ENCODE results near the gene ZNF225.
A peak's percentile ranks its signal among the peaks of the same experiment; 100 is the strongest.
"Not testable (repeated sequence)": the region's sequence is repeated elsewhere in the genome, so short reads cannot be mapped to it uniquely, and the experiment has no call there.

ZNF225 gene

GRCh38 chr19:44113138-44113783 is at the start of gene ZNF225:
Gene ZNF225, plus strand, starts transcription at chr19:44113399. Its CDS starts 2,429 bp downstream, at chr19:44115828.
- peak; percentile 99 for DNase-seq (ENCODE audit: low read depth)

DNA sequence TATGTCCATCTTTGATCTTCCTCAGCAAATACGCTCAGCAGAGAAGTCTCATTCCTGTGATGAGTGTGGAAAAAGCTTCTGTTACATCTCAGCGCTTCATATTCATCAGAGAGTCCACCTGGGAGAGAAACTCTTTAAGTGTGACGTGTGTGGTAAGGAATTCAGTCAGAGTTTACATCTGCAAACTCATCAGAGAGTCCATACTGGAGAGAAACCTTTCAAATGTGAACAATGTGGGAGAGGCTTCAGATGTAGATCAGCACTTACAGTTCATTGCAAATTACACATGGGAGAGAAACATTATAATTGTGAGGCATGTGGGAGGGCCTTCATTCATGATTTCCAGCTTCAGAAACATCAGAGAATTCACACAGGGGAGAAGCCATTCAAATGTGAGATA is 46.9 kb upstream of the ZNF225 start:
- DNase-seq (ENCODE audit: low read depth) = no peak

DNA sequence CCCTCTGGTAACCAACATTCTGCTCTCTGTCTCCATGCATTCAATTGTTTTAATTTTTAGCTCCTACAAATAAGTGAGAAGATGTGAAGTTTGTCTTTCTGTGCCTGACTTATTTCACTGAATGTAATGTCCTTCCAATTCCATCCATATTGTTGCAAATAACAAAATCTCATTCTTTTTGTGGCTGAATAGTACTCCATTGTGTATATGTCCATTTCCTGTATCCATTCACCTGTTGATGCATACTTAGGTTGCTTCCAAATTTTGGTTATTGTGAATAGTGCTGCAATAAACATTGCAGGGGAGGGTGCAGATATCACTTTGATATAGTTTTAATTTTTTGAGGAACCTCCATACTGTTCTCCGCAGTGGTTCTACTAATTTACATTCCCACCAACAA is 43.8 kb upstream of the ZNF225 start:
- DNase-seq (ENCODE audit: low read depth) = no peak

DNA sequence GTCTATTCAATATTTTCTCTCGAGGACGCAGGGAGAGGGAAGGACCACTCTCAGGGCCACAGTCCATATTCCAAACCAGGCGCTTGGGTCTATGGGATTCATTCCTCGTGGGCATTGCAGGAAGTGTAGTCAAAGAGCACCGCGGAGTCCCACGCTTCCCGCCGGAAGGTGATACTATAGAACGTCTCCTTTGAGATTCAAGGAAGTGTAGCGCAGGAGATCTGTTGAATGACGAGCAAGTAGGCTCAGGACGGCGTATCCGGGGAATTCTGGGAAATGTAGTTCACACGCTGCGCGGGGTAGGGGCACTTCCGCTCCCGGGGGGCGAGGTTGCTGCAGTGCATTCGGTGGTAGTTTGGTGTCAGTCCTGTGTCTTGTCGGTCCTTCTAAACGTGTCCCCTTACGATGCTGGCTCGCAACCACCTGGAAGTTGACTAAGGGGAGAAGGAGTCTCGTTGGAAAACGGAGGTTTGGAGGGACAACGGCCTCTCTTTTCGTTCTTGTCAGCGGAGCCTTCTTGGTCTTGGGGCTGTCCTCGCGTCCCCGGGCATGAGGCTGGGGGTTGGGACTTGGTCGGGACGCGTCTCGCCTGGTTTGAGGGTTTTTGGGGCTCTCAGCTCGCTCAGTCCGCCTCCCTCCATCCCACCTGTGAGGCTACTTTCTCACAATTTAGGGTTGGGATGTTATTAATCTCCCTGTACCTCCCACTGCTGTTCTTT is 41.2 kb upstream of the ZNF225 start, which contains the start of gene ZNF284:
Gene ZNF284 (plus strand): TSS at position 336 of the 719 bp plus-strand sequence. CDS start 4,231 bp downstream, outside the sequence.
- peak; percentile 89 for DNase-seq (ENCODE audit: low read depth)

- DNase-seq (ENCODE audit: low read depth) = peak; percentile 8
Observed at GRCh38 chr19:44072543-44073401, 40.4 kb upstream of the ZNF225 start.

GRCh38 chr19:44076325-44076724 is 36.9 kb upstream of the ZNF225 start:
- DNase-seq (ENCODE audit: low read depth) = no peak

DNA sequence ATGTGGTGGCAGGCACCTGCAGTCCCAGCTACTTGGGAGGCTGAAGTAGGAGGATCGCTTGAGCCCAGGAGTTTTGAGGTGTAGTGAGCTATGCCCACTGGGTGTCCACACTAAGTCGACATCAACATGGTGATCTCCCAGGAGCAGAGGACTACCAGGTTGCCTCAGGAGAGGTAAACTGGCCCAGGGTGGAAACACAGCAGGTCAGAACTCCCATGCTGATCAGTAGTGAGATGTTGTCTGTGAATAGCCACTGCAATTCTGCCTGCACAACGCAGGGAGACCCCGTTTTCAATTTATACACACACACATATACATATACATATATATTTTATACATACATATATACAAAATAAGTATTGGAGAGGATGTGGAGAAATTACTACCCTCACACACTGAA is 21.1 kb upstream of the ZNF225 start:
- no peak for DNase-seq (ENCODE audit: low read depth)

DNA sequence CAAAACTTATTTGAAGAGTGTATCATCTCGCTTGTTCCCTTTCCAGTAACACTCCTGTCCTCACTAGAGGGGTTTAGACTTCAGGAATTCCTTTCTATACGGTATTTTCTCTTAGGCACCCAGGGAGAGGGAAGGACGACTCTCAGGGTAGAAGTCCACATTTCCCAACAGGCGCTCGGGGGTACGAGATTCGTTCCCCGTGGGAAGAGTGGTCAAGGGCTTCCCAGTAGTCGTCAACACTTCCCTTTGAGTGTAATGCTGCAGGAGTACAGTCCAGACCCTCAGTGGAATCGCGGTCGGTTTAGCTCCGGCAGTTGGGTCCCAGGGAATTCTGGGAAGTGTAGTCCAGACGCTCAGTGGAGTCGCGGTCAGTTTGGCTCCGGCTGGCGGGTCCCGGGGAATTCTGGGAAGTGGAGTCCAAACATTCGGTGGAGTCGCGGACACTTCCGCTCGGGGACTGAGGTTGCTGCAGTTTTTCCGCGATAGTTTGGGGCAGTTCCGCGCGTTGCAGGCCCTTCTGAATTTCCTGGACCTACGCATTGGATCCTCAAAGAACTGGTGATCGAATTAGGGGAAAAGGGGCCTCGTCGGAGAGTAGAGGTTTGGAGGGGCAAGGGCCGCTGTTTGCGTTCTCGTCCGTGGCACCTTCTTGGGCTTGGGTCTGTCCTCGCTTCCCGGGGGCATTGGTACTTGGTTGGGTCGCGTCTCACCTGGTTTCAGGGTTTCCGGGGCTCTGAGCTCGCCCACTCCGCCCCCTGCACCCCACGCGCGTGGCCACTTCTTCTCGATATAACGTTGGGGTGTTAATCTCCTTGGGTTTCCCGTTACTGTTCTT is 19.1 kb upstream of the ZNF225 start, which contains the start of gene ZNF224:
Gene ZNF224 (plus strand): TSS at position 431 of the 835 bp plus-strand sequence. CDS start 3,513 bp downstream, outside the sequence.
- peak; percentile 92 for DNase-seq (ENCODE audit: low read depth)

GRCh38 chr19:44107751-44108150 is 5.4 kb upstream of the ZNF225 start:
- no peak for DNase-seq (ENCODE audit: low read depth)

DNA sequence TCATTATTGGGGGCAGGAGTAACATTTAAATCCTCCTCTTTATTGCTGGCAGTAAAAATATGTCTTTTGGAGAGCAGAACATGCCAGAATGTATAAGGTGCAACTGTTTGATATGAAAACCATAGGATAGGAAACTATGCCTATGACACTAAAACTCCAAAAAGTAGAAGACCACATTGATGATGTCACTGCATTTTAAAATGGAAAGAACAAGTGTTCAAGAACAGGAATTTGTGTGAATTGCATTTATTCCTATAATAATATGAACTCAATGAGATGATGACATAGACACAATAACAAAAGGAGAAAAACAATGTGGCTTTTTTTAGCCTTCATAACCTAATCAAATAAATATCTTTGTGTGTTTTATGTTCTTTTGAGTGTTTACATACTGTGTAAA is 3.7 kb upstream of the ZNF225 start:
- DNase-seq (ENCODE audit: low read depth) = no peak

DNA sequence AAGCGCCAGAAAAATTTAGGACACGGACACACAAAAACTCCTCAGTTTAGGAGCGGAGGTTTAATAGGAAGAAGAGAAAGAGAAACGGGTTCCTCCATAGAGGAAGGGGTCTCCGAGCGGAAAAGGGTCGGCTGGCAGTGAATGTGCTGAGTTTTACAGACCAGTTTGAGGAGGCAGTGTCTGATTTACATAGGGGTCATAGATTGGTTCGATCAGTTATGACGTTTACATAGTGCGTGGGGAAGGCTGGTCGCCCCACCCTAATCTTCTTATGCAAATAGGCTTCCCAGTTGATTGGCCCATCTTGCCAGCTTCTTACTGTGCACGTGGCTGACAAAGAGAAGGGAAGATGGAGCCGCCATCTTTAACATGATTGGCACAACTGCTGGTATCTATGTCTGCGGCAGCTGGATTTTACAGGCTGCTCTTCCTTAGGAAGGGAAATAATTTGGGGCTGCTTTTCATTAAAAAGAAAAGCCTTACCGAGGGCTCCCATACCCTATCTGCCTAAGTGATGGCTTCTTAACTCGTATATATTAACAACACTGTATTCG is 1.2 kb upstream of the ZNF225 start:
- peak; percentile 97 for DNase-seq (ENCODE audit: low read depth)

GRCh38 chr19:44112802-44113137 is 429 bp upstream of the ZNF225 start:
- DNase-seq (ENCODE audit: low read depth) = no peak

DNA sequence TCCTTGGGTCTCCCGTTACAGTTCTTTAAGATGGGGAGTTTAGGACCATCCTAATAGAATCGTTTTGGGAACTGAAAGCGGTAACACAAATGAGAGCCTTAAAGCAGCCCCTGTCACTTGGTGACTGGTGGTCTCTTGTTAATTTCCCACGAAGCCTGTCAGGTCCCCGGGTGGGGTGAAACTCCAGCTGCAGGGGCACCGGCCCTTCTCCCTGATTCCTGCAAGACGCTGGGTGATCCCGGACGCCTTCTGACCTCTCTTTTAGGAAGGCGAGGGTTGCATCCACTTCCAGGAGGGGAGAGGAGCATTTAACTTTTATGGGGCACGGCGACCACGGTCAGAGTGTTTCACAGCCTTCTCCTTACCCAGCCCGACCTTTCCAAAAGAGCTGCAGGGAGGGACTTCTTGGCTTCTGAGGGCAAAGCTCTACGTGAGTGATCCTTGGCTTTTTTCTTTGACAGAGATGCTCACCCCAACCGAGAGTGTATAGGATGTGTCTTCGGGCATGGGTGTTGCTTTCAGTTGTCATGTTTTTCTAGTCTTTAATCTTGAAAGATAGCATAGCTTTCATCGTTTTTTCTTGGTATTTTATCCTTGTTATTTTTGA is 688 bp downstream of the ZNF225 start:
- DNase-seq (ENCODE audit: low read depth) = no peak

DNA sequence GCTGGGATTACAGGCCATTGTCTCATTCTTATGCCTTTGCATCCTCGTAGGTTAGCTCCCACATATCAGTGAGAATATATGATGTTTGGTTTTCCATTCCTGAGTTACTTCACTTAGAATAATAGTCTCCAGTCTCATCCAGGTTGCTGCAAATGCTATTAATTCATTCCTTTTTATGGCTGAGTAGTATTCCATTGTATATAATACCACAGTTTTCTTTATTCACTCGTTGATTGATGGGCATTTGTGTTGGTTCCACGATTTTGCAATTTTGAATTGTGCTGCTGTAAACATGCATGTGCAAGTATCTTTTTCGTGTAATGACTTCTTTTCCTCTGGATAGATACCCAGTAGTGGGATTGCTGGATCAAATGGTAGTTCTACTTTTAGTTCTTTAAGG is 8.0 kb downstream of the ZNF225 start:
- DNase-seq (ENCODE audit: low read depth) = not testable (repeated sequence)

- DNase-seq (ENCODE audit: low read depth) = no peak
Observed at GRCh38 chr19:44131955-44132354, 18.8 kb downstream of the ZNF225 start.

DNA sequence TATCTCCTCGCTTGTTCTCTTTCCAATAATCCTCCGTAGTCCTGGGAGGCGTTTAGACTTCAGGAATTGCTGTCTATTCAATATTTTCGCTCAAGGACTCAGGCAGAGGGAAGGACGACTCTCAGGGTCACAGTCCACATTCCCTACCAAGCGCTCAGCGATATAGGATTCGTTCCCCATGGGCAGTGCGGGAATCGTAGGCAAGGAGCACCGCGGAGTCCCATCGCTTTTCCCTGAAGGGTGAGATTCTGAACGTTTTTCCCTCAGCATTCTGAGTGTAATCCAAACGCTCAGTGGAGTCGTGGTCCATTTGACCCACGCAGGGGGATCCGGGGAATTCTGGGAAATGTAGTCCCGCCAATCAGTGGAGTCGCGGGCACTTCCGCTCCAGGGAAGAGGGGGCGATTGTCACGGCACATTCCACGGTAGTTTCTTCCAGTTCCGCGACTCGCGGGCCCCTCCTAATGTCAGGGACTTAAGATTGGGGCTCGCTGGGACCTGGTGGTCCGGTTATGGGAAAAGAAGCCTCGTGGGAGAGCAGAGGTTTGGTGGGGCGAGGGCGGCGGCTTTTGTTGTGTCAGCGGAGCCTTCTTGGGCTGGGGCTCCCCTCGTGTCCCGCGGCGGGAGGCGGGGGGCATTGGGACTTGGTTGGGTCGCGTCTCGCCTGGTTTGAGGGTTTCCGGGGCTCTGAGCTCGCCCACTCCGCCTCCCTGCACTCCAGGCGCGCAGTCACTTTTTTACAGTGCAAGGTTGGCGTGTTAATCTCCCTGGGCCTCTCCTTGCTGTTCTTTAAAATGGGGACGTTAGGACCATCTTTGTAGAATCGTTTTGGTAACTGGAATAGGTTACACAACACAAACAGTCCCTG is 28.2 kb downstream of the ZNF225 start, which contains the start of gene ZNF234:
Gene ZNF234 (plus strand): TSS at position 364 of the 868 bp plus-strand sequence. CDS start 3,079 bp downstream, outside the sequence.
- DNase-seq (ENCODE audit: low read depth) = peak; percentile 82

DNA sequence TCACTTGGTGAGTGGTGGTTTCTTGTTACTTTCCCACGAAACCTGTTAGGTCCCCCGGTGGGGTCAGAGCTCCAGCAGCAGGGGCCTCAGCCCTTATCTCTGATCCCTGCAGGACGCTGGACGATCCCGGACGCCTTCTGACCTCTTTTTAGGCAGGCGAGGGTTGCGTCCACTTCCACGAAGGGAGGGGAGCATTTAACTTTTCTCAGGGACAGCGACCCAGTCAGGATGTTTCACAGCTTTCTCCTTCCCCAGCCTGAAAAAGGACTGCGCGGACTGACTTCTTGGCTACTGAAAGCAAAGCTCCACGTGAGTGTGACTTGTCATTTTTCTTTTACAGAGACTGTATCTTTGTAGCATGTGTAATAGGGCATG is 28.8 kb downstream of the ZNF225 start:
- DNase-seq (ENCODE audit: low read depth) = peak; percentile 37

- DNase-seq (ENCODE audit: low read depth) = no peak
Observed at GRCh38 chr19:44149776-44150175, 36.6 kb downstream of the ZNF225 start.

GRCh38 chr19:44151491-44151890 is 38.3 kb downstream of the ZNF225 start:
- DNase-seq (ENCODE audit: low read depth) = no peak

GRCh38 chr19:44156475-44156874 is 43.3 kb downstream of the ZNF225 start:
- DNase-seq (ENCODE audit: low read depth) = no peak

All from iris pigment epithelial cell (primary cell).